ENCODE data around the gene THTPA.

Gene THTPA

GRCh38 chr14:23551266-23552028 is 4.6 kb upstream of the THTPA start, which contains the start of gene ZFHX2:
TSS of gene ZFHX2 (minus strand) at chr14:23551765. CDS start at chr14:23535325, 16,440 bp downstream.
- DNase-seq = peak; percentile 71

GRCh38 chr14:23555533-23555881 is 564 bp upstream of the THTPA start:
- DNase-seq = no peak

DNA sequence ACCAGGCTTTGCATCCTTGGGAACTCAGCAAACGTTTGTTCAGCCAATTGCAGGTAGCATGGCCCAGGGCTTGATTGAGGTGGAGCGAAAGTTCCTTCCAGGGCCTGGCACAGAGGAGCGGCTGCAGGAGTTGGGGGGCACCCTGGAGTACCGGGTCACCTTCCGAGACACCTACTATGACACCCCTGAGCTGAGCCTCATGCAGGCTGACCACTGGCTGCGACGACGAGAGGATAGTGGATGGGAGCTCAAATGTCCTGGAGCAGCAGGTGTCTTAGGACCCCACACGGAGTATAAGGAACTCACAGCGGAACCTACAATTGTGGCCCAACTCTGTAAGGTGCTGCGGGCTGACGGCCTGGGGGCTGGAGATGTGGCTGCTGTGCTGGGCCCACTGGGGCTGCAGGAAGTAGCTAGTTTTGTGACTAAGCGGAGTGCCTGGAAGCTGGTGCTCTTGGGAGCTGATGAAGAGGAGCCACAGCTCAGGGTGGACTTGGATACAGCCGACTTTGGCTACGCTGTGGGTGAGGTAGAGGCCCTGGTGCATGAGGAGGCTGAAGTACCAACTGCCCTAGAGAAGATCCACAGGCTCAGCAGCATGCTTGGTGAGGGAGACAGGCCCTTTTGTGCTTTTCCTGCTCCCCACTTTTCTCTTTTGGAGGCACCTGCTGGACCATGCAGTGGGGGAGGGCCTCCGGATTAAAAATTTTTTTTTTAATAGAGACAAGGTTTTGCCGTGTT is 799 bp downstream of the THTPA start:
- no peak for DNase-seq

GRCh38 chr14:23557521-23557920 is 1.4 kb downstream of the THTPA start:
- DNase-seq = no peak

GRCh38 chr14:23557946-23558345 is 1.9 kb downstream of the THTPA start:
- DNase-seq = no peak

DNA sequence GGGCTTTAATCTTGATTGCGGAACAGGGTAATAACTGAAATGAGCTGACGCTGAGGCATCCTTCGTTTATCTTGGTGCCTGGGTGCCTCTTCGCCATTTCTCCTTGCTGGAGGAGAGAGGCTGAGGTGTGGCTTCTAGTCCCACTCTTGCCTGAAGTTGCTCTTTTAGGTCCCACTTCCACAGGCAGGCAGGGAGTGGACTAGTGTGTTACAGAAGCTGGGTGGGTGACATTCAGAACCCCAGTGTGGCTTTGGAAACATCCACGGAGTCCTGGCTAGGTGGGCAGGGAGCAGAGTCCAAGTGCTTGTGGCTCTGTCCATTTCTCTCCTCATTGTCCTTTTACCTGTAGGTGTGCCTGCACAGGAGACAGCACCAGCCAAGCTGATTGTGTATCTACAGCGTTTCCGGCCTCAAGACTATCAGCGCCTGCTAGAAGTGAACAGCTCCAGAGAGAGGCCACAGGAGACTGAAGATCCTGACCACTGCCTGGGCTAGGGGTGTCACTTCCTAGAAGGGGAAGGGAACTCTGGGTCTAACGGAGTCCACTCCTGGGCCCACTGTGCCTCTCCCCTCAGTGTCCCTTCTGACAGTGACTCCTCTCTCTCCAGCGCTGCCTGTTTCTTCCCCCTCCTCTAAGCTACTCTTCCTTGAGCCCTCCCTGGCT is 2.4 kb downstream of the THTPA start:
- DNase-seq = no peak

- peak; percentile 61 for DNase-seq
These were observed 3.2 kb downstream of the THTPA start for GRCh38 chr14:23559010-23559925.

DNA sequence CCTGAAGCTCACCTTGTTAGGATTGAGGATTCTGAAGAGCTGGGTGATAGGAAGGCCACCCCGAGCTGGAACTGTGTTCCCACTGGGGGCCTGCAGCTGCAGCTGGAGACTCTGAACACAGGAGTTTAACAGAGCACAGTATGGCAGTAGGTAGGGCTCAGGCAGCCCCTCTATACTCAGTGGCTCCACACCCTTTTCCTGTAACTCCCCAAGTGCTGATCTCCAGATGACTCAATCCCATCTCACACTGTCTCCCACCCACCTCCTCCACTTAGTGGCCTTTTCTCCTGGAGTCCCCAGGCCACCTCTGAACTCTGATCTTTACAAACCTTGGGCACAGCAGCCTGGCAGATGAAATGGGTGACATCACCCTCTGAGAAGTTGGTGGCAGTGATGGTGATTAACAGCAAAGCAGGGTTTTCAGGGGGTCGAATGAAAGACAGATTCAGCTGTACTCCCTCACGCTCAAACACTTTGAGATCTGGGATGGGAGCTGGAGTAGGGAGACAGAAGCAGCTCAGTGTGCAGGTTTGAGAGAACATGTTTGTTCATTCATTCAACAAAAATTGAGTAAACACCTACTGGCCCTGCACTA is 4.0 kb downstream of the THTPA start:
- no peak for DNase-seq

- no peak for DNase-seq
These were observed 5.2 kb downstream of the THTPA start for GRCh38 chr14:23561259-23561658.

DNA sequence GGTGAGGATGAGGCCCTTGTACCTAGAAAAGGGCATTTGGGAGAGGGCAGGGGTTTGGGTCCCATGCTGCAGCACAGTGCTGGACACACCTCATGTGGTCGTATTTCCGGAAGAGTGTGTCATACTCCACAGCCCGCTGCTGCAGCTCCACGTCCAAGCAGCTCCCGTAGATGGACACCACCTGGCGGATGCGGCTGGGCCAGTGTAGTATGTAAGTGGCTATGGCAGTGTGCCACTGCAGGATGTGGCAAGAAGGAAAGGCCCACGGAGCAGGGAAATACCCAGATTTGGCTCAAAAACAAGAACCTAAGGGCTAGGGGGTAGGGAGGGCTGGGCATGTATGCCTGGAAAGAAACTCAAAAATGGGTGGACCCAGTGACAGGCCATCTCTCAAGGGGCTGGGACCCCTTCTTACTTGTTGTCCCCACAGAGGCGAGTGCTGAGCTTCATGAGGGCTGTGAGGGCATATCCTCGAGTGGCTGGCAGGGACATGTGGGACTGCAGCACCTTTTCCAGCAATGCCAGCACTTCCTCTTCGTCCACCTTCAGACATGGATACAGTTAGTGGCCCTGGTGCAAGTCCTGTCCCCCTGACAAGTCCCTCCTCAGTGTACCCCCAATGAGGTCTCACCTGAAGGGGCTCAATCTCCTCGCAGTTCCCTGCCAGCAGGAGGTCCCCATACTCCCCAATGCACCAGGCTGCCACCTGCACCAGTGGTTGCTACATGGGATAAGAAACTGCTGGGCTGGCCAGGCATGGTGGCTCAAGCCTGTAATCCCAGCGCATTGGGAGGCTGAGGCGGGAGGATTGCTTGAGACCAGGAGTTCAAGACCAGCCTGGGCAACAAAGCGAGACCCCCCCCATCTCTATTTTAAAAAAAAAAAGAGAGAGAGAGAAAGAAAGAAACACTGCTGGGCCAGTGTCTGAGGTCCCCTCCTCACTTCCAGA is 6.1 kb downstream of the THTPA start:
- DNase-seq = no peak

DNA sequence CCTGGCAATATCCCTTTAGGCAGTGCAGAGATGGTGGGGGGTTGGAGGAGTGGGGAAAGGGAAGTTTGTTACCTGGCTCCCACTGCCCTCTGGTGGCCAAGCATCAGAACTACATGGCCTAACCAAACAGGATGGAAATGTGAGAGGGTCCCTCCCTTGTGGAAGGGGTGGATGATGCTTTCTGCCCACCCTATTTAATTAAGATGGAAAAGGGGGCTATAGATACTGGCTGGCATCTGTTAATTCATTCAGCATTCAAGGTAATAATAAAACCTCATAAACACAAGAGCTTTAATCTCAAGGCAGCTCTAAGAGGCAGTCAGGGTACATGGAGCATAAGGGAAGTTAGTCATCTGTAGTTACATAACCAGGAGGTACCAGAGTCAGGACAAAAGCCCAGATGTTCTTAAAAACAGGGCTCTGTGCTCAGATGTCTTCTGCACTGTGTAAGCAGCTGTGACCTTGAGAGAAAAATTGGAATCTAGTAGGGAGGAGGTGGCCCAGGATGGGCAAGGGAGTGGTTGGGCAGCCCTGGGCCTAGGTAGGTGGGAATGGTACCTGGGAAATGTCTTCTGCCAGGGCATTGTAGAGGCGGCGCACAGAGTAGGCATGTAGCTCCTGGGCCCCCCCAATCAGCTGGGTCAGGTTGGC is 6.9 kb downstream of the THTPA start:
- DNase-seq = peak; percentile 44

DNA sequence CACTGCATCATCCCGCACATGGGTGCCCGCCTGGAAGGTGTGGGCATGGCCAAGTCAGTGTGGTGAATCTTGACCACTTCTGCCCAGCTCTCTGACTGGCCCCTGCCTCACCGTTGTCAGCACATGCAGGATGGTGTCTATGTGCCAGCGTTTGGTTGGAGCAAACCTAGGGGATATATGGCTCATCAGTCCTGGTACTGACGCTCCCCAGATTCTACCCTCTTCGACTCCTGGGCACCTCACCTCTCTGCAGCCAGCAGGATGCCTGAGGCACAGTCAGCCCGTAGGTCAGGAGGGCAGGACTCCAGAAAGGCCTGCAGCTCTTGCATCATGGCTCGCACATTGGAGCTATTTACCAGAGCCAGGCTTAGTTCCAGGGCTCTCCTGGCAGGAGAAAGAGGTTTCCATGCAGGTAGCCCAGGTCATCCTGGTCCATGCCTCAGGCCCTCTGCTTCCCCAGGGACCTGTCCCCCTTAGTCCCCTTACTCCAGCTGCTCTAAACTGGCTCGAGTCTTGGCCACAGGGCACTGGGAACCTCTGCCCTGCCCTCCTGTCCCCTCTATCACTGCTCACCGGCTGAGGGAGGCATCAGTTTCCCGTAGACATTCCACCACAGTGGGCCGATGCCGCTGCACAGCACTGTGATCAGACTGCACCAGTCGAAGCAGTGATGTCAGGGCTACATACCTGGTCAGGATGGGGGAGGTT is 7.6 kb downstream of the THTPA start:
- no peak for DNase-seq

GRCh38 chr14:23564181-23564812 is 8.2 kb downstream of the THTPA start:
- DNase-seq = no peak

DNA sequence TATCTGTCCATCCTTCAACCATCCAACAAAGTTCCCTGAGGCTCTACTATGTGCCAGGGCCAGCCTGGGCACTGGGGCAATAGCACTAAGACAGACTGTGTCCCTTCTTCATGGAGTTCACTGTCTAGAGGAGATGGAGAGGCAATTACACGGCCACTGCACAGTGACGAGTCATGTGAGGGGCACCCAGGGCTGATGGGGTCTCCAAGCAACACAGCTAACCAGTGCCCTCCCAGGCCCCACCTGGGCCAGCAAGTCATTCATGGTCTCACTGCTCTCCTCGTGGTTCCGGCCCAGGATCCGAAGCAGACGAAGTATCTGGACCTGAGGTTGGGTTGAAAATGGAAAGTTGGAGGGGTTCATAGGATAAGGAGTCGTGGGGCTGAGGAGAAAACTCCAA is 8.8 kb downstream of the THTPA start:
- no peak for DNase-seq

DNA sequence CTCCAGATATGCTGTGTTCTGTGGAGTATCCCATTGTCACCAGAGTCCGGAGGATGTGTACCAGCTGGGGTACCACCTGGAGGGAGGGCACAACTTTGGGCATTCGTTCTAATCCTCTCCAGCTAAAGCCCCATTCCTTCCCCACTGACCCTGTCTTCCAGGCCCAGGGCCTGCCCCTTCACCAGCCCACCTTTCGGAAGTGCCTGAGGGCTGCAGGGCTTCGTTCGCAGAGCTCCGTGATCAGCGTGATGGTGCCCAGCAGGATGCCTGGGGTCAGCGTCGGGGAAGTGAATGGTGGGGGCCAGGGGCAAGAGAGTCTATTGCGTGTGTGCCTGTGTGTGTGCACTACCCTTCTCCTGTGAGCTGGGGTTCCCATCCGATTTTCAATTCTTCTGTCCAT is 9.6 kb downstream of the THTPA start:
- no peak for DNase-seq

GRCh38 chr14:23566112-23566777 is 10.2 kb downstream of the THTPA start:
- no peak for DNase-seq

DNA sequence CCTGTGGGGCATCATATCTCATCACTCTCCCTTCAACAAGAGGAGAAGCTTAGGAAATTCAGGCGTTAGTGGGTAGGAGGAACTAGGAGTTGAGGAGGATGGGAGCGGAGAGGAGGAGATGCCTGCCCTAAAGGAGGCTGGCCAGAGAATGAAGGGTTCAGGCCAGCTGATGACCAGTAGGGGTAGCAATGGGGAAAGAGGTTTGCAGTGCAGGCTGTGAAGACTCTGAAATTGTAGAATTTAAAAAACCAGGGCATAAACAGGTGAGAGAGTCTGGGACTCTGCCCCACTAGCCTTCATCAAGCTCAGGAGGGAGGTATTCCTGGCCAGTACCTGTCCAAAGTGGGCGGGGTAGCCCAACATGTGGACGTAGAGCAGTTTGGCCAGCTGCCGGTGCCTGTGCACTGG is 10.7 kb downstream of the THTPA start:
- DNase-seq = no peak

DNA sequence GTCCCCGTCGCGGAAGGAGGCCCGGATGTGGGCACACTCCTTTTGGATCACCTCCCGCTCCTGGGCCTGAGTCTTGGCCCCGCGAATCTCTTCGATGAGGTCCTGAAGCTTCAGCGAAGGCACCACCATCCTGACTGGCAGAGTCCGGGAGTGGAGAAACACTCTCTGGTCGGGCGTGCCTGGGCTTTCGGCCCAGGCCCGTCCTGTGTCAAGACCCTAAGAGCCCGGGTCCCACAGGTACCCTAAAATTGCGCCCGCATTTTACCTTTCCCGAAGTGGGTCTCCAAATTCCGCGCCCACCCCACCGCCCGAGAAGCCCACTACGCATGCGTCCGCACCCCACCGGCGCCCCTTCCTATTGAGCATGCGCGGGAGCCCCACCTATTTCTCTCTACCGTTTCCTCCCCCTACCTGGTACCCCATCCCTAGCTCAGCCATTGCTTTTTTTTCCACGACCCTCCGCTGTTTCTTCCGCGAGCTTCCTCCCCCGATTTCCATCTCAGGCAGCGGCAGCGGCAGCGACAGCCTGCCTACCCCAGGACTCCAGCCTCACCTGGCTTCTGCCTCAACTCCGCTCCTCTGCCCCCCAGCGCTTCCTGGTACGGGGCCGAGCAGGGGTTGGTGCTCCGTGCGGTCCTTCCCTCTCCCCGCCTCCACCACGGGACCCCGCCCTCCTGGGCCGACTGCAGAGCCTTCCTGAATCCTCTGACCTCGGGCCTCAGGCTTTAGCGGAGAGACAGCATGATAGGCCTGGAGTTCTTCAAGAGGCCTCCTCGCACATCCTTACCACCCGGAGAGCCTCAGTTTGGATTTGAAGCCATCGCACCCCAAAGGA is 11.3 kb downstream of the THTPA start, which contains the start of gene AP1G2:
AP1G2 (minus strand) TSS at position 606 of the 835 bp plus-strand sequence; CDS start at position 129, 477 bp downstream.
- peak; percentile 62 for DNase-seq

Measured in fibroblast of skin of back (primary cell).